ENCODE data around the gene USP13. TPM values are rescaled to one million over a fixed set of nuclear protein-coding genes. Genes with fewer than 3 reads are reported as not detected.

The USP13 gene
- total and polyA plus RNA-seq, 12 donors, result 6.9 to 61.1 (median 35.0) TPM

DNA sequence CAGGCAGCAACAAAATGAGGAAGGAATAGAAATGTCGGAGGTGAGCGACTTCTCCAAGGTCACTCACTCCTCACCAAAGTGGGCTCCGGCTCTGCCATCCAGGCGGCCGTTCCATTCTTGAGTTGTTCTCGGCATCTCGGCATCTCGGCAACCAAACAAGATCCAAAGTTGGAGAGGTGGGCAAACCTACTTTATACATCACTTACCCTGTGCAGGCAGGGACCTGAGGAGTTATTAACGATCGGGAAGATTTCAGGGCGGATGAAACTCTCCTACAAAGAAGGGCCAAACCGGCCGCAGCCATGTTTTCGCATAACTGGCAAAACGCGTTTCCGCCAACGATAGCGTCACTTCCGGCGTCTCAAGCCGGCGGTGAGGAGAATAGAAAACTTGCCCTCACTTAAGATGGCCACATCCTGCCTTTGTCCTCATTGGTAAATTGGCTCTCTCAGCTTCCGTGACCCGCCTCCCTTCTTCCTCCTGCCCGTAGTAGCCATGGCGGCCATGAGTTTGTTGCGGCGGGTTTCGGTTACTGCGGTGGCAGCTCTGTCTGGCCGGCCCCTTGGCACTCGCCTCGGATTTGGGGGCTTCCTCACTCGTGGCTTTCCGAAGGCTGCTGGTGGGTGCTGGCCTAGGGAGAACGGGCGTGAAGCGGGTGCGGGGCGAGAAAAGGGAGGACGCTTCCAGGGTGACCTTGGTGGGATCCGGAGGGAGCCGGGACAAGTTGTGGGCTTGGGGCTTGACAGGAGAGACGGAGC lies 48.3 kb upstream of the USP13 start, which contains the start of the genes MRPL47 and NDUFB5:
Gene MRPL47, minus strand, starts transcription at position 318 of the 758 bp plus-strand sequence. Its CDS starts 14 bp downstream, at position 304.
Gene NDUFB5, plus strand, starts transcription at position 474 of the 758 bp plus-strand sequence. Its CDS starts 22 bp downstream, at position 496.
- Histone ChIP-seq H3K4me3 (peak within 1 kb of the TSS; percentile 47 to 94 (median 76)), H3K9me3 (replicated peaks in 1 of 3) (no peaks in the 10 kb centered on the region), H3K27ac (peak within 1 kb of the TSS; percentile 74 to 97 (median 84)), H3K36me3 (replicated peaks in 1 of 2) (peaks cover 0 to 28% of the 10 kb centered on the region in 2 donors), H3K4me1 (replicated peaks in 1 of 2) (peaks cover 0 to 40% of the 10 kb centered on the region in 2 donors), H3K27me3 (no peaks in the 10 kb centered on the region)
- WGBS, 4 donors, result 0 to 1% (median 0%) methylated on average over 27 to 45 of the region's 45 CpGs
- TF ChIP-seq CTCF (IDR thresholded peaks at IDR 0.05) (no peak), POLR2A (IDR thresholded peaks at IDR 0.05) (peak; percentile 74 to 78)
- intact Hi-C loops (cut with DNase I), result no loop called here
- DNase-seq, result peak; percentile 93 to 98 (median 96)

DNA sequence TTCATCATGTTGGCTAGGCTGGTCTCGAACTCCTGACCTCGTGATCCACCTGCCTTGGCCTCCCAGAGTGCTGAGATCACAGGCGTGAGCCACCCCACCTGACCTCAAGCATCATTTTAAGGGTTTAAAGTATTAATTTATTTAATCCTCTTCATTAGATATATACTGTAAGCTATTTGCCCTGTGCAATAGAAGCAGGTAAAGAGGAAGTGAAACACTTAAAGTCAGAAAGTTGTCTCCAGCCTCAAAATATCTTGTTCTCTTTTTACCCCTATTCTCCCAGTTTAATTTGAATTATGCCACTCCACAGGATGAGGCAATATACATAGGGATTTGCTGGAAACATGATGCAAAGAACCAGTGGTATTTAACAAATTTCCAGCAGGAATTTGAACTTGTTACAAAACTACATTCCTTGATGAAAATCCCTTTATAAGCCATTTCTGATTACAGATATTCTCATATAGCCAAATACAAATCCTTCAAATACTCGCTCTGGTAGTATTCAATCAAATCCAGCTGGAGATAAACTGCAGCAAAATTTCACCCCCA lies 46.2 kb upstream of the USP13 start:
- TF ChIP-seq POLR2A (IDR thresholded peaks at IDR 0.05) (no peak), CTCF (IDR thresholded peaks at IDR 0.05) (no peak)
- DNase-seq, result no peak
- 91 to 94% (median 92%) methylated on average over 4 of the region's 4 CpGs for WGBS, 4 donors
- peaks cover 0 to 7% of the 10 kb centered on the region in 2 donors for H3K36me3 ChIP-seq (replicated peaks in 1 of 2)
- H3K9me3 ChIP-seq (replicated peaks in 1 of 3), result no peaks in the 10 kb centered on the region
- no peaks in the 10 kb centered on the region for H3K27me3 ChIP-seq
- H3K4me1 ChIP-seq (replicated peaks in 1 of 2), result peaks cover 0 to 41% of the 10 kb centered on the region in 2 donors
- intact Hi-C loops (cut with DNase I), result no loop called here
- no peak overlapping the region for H3K4me3 ChIP-seq
- H3K27ac ChIP-seq, result no peak overlapping the region

GRCh38 chr3:179608931-179609720 lies 43.7 kb upstream of the USP13 start:
- DNase-seq, result no peak
- 71 to 77% (median 71%) methylated on average over 6 of the region's 6 CpGs for WGBS, 4 donors
- H3K4me3 ChIP-seq, result no peak overlapping the region
- intact Hi-C loops (cut with DNase I), result no loop called here
- no peaks in the 10 kb centered on the region for H3K27me3 ChIP-seq
- H3K36me3 ChIP-seq (replicated peaks in 1 of 2), result no peaks in the 10 kb centered on the region
- no peak overlapping the region for H3K27ac ChIP-seq
- peaks cover under 1 to 37% of the 10 kb centered on the region in 2 donors for H3K4me1 ChIP-seq (replicated peaks in 1 of 2)
- no peaks in the 10 kb centered on the region for H3K9me3 ChIP-seq (replicated peaks in 1 of 3)
- TF ChIP-seq CTCF (IDR thresholded peaks at IDR 0.05), result no peak
- TF ChIP-seq POLR2A (IDR thresholded peaks at IDR 0.05), result no peak

DNA sequence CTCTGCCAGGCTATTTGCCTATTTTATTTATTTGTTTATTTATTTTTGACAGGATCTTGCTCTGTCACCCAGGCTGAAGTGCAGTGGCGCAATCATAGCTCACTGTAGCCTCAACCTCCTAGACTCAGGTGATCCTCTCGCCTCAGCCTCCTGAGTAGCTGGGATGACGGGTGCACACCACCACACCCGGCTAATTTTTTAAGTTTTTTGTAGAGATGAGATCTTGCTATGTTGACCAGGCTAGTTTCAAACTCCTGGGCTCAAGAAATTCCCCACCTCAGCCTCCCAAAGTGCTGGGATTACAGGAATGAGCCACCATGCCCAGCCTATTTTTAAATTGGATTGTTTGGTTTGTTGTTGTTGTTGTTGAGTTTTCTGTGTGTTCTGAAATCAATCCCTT lies 42.8 kb upstream of the USP13 start:
- 95 to 100% (median 98%) methylated on average over 4 of the region's 4 CpGs for WGBS, 4 donors
- DNase-seq, result no peak
- no peaks in the 10 kb centered on the region for H3K36me3 ChIP-seq (replicated peaks in 1 of 2)
- TF ChIP-seq POLR2A (IDR thresholded peaks at IDR 0.05) (no peak), CTCF (IDR thresholded peaks at IDR 0.05) (no peak)
- H3K27me3 ChIP-seq, result no peaks in the 10 kb centered on the region
- no peak overlapping the region for H3K4me3 ChIP-seq
- peaks cover 10 to 44% of the 10 kb centered on the region in 2 donors for H3K4me1 ChIP-seq (replicated peaks in 1 of 2)
- no peak overlapping the region for H3K27ac ChIP-seq
- H3K9me3 ChIP-seq (replicated peaks in 1 of 3), result no peaks in the 10 kb centered on the region
- intact Hi-C loops (cut with DNase I), result no loop called here

Data from adrenal gland (tissue), 12 donors.